Ovary (tissue), 3 donors: ENCODE results near the gene ZNF365.

Experiments used
- EP300 ChIP-seq: sonication (generic); formaldehyde crosslinking; IDR thresholded peaks from one replicate; pipeline ENCODE4 v1.6.1; 2017; ENCODE audit warnings: antibody characterized with exemption
- POLR2A ChIP-seq: fragments of 450-650 bp; IDR thresholded peaks from one replicate; pipeline ENCODE4 v1.6.1; 2017; ENCODE audit warnings: antibody characterized with exemption, mild to moderate bottlenecking, moderate library complexity
- TF ChIP-seq, protein P1 (sequence below), 3 donors: fragments of 450-650 bp in 2 of 3; fragments of 200-600 bp in 1 of 3; IDR thresholded peaks; one replicate each; pipeline versions ENCODE4 v1.5.1 to v1.8.0; 2016 to 2022; ENCODE audit warnings: antibody characterized with exemption in 3 of 3, mild to moderate bottlenecking in 1 of 3
- donor health status: DM: no; HTN: no; CAD: no.

DNA sequence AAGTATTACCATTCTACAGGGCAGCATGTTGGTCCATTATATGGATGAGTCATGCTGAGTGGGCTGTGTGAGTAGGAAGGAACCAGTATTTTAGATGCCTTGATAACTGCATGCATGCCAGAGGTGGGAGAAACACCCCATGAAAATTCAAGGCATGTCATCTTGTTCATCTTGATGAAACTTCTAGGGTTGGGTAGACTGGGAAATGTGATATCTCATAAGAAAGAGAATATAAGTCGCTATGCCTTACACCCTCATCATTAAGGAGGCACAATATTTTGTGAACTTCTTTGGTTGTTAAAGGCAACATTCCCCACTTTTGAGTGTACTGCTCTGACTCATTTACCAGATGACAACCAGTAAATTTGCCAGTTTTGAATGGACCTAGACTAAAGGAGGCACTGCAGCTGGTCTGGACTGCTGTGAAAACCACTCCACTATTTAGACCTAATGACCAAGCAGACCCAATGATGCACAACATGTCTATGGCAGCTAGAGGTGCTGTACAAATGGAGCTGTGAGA is 48.0 kb downstream of the ZNF365 start:
- TF ChIP-seq, protein P1, sequence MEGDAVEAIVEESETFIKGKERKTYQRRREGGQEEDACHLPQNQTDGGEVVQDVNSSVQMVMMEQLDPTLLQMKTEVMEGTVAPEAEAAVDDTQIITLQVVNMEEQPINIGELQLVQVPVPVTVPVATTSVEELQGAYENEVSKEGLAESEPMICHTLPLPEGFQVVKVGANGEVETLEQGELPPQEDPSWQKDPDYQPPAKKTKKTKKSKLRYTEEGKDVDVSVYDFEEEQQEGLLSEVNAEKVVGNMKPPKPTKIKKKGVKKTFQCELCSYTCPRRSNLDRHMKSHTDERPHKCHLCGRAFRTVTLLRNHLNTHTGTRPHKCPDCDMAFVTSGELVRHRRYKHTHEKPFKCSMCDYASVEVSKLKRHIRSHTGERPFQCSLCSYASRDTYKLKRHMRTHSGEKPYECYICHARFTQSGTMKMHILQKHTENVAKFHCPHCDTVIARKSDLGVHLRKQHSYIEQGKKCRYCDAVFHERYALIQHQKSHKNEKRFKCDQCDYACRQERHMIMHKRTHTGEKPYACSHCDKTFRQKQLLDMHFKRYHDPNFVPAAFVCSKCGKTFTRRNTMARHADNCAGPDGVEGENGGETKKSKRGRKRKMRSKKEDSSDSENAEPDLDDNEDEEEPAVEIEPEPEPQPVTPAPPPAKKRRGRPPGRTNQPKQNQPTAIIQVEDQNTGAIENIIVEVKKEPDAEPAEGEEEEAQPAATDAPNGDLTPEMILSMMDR (IDR thresholded peaks at IDR 0.05) = no peak
- TF ChIP-seq POLR2A (no peak), EP300 (no peak)
